GM23338 (cell line): ENCODE data around the gene ITPR2. TPM values are rescaled to one million over a fixed set of nuclear protein-coding genes. Genes with fewer than 3 reads are reported as not detected.

Source experiments
- ATAC-seq: fragments of 200-7000 bp; cut with Tn5 transposase; 3 replicates; pipeline ENCODE4 v1.9.1; 2020
- DNase-seq: peaks from one replicate; pipeline ENCODE4 v3.0.0-alpha.2; 2015; ENCODE audit warnings: low spot score
- H2AFZ ChIP-seq: fragments of 200-600 bp; sonication (generic); 2 replicates; pipeline ENCODE4 v1.8.0; 2016; ENCODE audit warnings: antibody characterized with exemption, mild to moderate bottlenecking, moderate library complexity
- H3F3A ChIP-seq: fragments of 200-600 bp; sonication (generic); replicated peaks from 2 replicates; pipeline ENCODE4 v1.8.0; 2017; ENCODE audit warnings: antibody characterized with exemption, mixed run types, low read depth
- H3K27ac ChIP-seq: fragments of 200-600 bp; sonication (generic); 2 replicates; pipeline ENCODE4 v1.6.1; 2016; ENCODE audit warnings: low read depth
- H3K27me3 ChIP-seq: fragments of 200-600 bp; sonication (generic); 2 replicates; pipeline ENCODE4 v1.8.0; 2016; ENCODE audit warnings: mild to moderate bottlenecking, mixed run types, moderate library complexity; ENCODE audit not compliant: insufficient read depth
- H3K36me3 ChIP-seq: fragments of 200-600 bp; sonication (generic); 2 replicates; pipeline ENCODE4 v1.8.0; 2016; ENCODE audit warnings: mild to moderate bottlenecking; ENCODE audit not compliant: insufficient read depth
- H3K4me1 ChIP-seq: fragments of 200-600 bp; sonication (generic); 2 replicates; pipeline ENCODE4 v1.8.0; 2016; ENCODE audit warnings: mild to moderate bottlenecking, moderate library complexity; ENCODE audit not compliant: insufficient read depth
- H3K4me2 ChIP-seq: fragments of 200-600 bp; sonication (generic); 2 replicates; pipeline ENCODE4 v1.7.1; 2017; ENCODE audit warnings: mixed run types
- H3K4me3 ChIP-seq: fragments of 200-600 bp; sonication (generic); 2 replicates; pipeline ENCODE4 v1.6.1; 2016; ENCODE audit warnings: mixed run types
- H3K79me2 ChIP-seq: fragments of 200-600 bp; sonication (generic); replicated peaks from 2 replicates; pipeline ENCODE4 v1.8.0; 2017; ENCODE audit warnings: mild to moderate bottlenecking; ENCODE audit not compliant: insufficient read depth
- H3K9me2 ChIP-seq: fragments of 200-600 bp; sonication (generic); 2 replicates; pipeline ENCODE4 v1.8.0; 2017; ENCODE audit not compliant: insufficient read depth
- H4K20me1 ChIP-seq: fragments of 200-600 bp; sonication (generic); replicated peaks from 2 replicates; pipeline ENCODE4 v1.8.0; 2017; ENCODE audit warnings: mild to moderate bottlenecking; ENCODE audit not compliant: insufficient read depth
- H3K27ac Mint-ChIP-seq: 2 replicates; pipeline ENCODE4 v1.8.0; 2020; ENCODE audit warnings: inconsistent platforms, mild to moderate bottlenecking, moderate library complexity, mixed read lengths
- H3K27me3 Mint-ChIP-seq: 3 replicates; pipeline ENCODE4 v1.8.0; 2022; ENCODE audit warnings: low read depth, mild to moderate bottlenecking, moderate library complexity, mixed read lengths, inconsistent platforms; ENCODE audit not compliant: insufficient read depth, poor library complexity
- H3K36me3 Mint-ChIP-seq: 3 replicates; pipeline ENCODE4 v1.8.0; 2021; ENCODE audit warnings: low read depth, mild to moderate bottlenecking, inconsistent platforms, moderate library complexity, mixed read lengths
- H3K4me1 Mint-ChIP-seq: 3 replicates; pipeline ENCODE4 v1.8.0; 2020; ENCODE audit warnings: mild to moderate bottlenecking, inconsistent platforms, mixed read lengths
- H3K4me3 Mint-ChIP-seq: 3 replicates; pipeline ENCODE4 v1.8.0; 2021; ENCODE audit warnings: moderate library complexity, mild to moderate bottlenecking, inconsistent platforms, mixed read lengths
- H3K9me3 Mint-ChIP-seq: 3 replicates; pipeline ENCODE4 v1.8.0; 2020; ENCODE audit warnings: moderate library complexity, mild to moderate bottlenecking, inconsistent platforms, mixed read lengths
- CTCF ChIP-seq, 2 experiments: fragments of 200-600 bp in 1 of 2; sonication (generic) in 1 of 2; conservative IDR thresholded peaks; 2 replicates each; pipeline versions ENCODE4 v1.5.1 to v1.6.1; 2016 to 2017; ENCODE audit warnings: antibody characterized with exemption in 2 of 2, low read depth in 2 of 2, mild to moderate bottlenecking in 2 of 2, moderate library complexity in 1 of 2
- ETS1 ChIP-seq: IDR thresholded peaks from 2 replicates; pipeline ENCODE4 v1.6.1; 2016; ENCODE audit warnings: antibody characterized with exemption
- EZH2phosphoT487 ChIP-seq: fragments of 200-600 bp; sonication (generic); IDR thresholded peaks from one replicate; pipeline ENCODE4 v1.8.1; 2018; ENCODE audit warnings: antibody characterized with exemption; ENCODE audit not compliant: unreplicated experiment
- JUNB ChIP-seq: IDR thresholded peaks from one replicate; pipeline ENCODE4 v1.6.1; 2016; ENCODE audit warnings: antibody characterized with exemption; ENCODE audit not compliant: unreplicated experiment
- ZNF114 ChIP-seq: fragments of 250-450 bp; sonication (Bioruptor Pico); IDR thresholded peaks from 2 replicates; pipeline ENCODE4 v1.5.0; 2020; ENCODE audit warnings: mild to moderate bottlenecking, moderate library complexity
- ZNF331 ChIP-seq: fragments of 250-450 bp; sonication (Bioruptor Pico); IDR thresholded peaks from 2 replicates; pipeline ENCODE4 v1.5.0; 2020; ENCODE audit warnings: low read depth, mild to moderate bottlenecking, moderate library complexity
- polyA plus RNA-seq: library from polyadenylated mRNA; unstranded; fragments of >200 nt; fragmentation: Nextera tagmentation; extraction: Ambion mirVana; gene quantifications from 2 replicates; pipeline ENCODE4 v1.2.1, GENCODE V29; 2016
- total RNA-seq: library from RNA; depleted of rRNA; stranded (reverse); fragments of >200 nt; shearing (Covaris generic); gene quantifications from 2 replicates; pipeline ENCODE4 v1.2.3, GENCODE V29; 2014
- TF ChIP-seq, protein P1 (sequence below): IDR thresholded peaks from one replicate; pipeline ENCODE4 v1.6.1; 2018; ENCODE audit warnings: antibody characterized with exemption; ENCODE audit not compliant: unreplicated experiment
- TF ChIP-seq, protein P2 (sequence below): fragments of 250-450 bp; sonication (Bioruptor Pico); IDR thresholded peaks from 2 replicates; pipeline ENCODE4 v1.5.0; 2020; ENCODE audit warnings: mild to moderate bottlenecking, moderate library complexity

ITPR2 gene
- total and polyA plus RNA-seq, 2 experiments from 2014 or later: 44.5 to 65.2 TPM

- TF ChIP-seq, protein P1, sequence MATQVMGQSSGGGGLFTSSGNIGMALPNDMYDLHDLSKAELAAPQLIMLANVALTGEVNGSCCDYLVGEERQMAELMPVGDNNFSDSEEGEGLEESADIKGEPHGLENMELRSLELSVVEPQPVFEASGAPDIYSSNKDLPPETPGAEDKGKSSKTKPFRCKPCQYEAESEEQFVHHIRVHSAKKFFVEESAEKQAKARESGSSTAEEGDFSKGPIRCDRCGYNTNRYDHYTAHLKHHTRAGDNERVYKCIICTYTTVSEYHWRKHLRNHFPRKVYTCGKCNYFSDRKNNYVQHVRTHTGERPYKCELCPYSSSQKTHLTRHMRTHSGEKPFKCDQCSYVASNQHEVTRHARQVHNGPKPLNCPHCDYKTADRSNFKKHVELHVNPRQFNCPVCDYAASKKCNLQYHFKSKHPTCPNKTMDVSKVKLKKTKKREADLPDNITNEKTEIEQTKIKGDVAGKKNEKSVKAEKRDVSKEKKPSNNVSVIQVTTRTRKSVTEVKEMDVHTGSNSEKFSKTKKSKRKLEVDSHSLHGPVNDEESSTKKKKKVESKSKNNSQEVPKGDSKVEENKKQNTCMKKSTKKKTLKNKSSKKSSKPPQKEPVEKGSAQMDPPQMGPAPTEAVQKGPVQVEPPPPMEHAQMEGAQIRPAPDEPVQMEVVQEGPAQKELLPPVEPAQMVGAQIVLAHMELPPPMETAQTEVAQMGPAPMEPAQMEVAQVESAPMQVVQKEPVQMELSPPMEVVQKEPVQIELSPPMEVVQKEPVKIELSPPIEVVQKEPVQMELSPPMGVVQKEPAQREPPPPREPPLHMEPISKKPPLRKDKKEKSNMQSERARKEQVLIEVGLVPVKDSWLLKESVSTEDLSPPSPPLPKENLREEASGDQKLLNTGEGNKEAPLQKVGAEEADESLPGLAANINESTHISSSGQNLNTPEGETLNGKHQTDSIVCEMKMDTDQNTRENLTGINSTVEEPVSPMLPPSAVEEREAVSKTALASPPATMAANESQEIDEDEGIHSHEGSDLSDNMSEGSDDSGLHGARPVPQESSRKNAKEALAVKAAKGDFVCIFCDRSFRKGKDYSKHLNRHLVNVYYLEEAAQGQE: no peak
- TF ChIP-seq ZNF114 (CRISPR knock-in tag) (no peak), ZNF331 (no peak)
These were observed 32.1 kb downstream of the ITPR2 start (continued) for GRCh38 chr12:26800858-26801257.

DNA sequence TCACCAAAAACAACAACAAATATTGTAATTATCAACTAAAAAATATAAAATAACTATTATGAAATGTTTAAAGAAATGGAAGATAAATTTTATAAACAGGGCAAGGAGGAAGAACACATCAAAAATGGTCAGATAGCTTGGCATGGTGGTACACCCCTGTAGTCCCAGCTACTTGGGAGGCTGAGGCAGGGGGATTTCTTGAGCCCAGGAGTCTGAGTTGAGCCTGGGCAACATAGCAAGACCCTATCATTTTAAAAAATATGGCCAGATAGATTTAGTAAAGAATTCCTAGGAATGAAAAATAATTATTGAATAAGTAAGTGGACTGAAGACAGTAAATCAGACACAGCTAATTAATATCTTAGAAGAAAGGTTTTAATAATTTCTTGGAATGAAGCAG lies 32.6 kb downstream of the ITPR2 start:
- H3K4me1 Mint-ChIP-seq: peaks cover 13% of the 10 kb centered on the region; the same call in 2 of the 3 replicates
- H3K27me3 ChIP-seq: no peaks in the 10 kb centered on the region
- H3K36me3 Mint-ChIP-seq: peaks cover 9% of the 10 kb centered on the region; the same call in 2 of the 3 replicates
- no peak overlapping the region for H2AFZ ChIP-seq
- peaks cover 2% of the 10 kb centered on the region for H3K27me3 Mint-ChIP-seq
- no peak for ATAC-seq
- peaks cover 74% of the 10 kb centered on the region for H3K79me2 ChIP-seq
- H3K27ac ChIP-seq: peak overlapping the region; percentile 1; the same call in 1 of the 2 replicates
- H3K4me1 ChIP-seq: 0 out of 2 replicates have a peak, but pooled peaks cover 6% of the 10 kb centered on the region
- H3K9me3 Mint-ChIP-seq: no peaks in the 10 kb centered on the region
- no peak overlapping the region for H3K27ac Mint-ChIP-seq
- H3K36me3 ChIP-seq: no peaks in the 10 kb centered on the region
- peaks cover 16% of the 10 kb centered on the region for H4K20me1 ChIP-seq
- H3K4me3 Mint-ChIP-seq: no peak overlapping the region
- no peak overlapping the region for H3K4me3 ChIP-seq
- H3K9me2 ChIP-seq: no peaks in the 10 kb centered on the region
- no peak overlapping the region for H3K4me2 ChIP-seq
- H3F3A ChIP-seq: no peaks in the 10 kb centered on the region
- DNase-seq: no peak
- TF ChIP-seq ETS1: no peak
- no peak for TF ChIP-seq ZNF331
- TF ChIP-seq CTCF (conservative IDR thresholded peaks at IDR 0.05; ENCODE audit: low read depth in 2 of 2): no peak
- TF ChIP-seq EZH2phosphoT487: no peak
- no peak for TF ChIP-seq JUNB
- TF ChIP-seq, protein P1: no peak
- no peak for TF ChIP-seq ZNF114 (CRISPR knock-in tag)
- TF ChIP-seq, protein P2, sequence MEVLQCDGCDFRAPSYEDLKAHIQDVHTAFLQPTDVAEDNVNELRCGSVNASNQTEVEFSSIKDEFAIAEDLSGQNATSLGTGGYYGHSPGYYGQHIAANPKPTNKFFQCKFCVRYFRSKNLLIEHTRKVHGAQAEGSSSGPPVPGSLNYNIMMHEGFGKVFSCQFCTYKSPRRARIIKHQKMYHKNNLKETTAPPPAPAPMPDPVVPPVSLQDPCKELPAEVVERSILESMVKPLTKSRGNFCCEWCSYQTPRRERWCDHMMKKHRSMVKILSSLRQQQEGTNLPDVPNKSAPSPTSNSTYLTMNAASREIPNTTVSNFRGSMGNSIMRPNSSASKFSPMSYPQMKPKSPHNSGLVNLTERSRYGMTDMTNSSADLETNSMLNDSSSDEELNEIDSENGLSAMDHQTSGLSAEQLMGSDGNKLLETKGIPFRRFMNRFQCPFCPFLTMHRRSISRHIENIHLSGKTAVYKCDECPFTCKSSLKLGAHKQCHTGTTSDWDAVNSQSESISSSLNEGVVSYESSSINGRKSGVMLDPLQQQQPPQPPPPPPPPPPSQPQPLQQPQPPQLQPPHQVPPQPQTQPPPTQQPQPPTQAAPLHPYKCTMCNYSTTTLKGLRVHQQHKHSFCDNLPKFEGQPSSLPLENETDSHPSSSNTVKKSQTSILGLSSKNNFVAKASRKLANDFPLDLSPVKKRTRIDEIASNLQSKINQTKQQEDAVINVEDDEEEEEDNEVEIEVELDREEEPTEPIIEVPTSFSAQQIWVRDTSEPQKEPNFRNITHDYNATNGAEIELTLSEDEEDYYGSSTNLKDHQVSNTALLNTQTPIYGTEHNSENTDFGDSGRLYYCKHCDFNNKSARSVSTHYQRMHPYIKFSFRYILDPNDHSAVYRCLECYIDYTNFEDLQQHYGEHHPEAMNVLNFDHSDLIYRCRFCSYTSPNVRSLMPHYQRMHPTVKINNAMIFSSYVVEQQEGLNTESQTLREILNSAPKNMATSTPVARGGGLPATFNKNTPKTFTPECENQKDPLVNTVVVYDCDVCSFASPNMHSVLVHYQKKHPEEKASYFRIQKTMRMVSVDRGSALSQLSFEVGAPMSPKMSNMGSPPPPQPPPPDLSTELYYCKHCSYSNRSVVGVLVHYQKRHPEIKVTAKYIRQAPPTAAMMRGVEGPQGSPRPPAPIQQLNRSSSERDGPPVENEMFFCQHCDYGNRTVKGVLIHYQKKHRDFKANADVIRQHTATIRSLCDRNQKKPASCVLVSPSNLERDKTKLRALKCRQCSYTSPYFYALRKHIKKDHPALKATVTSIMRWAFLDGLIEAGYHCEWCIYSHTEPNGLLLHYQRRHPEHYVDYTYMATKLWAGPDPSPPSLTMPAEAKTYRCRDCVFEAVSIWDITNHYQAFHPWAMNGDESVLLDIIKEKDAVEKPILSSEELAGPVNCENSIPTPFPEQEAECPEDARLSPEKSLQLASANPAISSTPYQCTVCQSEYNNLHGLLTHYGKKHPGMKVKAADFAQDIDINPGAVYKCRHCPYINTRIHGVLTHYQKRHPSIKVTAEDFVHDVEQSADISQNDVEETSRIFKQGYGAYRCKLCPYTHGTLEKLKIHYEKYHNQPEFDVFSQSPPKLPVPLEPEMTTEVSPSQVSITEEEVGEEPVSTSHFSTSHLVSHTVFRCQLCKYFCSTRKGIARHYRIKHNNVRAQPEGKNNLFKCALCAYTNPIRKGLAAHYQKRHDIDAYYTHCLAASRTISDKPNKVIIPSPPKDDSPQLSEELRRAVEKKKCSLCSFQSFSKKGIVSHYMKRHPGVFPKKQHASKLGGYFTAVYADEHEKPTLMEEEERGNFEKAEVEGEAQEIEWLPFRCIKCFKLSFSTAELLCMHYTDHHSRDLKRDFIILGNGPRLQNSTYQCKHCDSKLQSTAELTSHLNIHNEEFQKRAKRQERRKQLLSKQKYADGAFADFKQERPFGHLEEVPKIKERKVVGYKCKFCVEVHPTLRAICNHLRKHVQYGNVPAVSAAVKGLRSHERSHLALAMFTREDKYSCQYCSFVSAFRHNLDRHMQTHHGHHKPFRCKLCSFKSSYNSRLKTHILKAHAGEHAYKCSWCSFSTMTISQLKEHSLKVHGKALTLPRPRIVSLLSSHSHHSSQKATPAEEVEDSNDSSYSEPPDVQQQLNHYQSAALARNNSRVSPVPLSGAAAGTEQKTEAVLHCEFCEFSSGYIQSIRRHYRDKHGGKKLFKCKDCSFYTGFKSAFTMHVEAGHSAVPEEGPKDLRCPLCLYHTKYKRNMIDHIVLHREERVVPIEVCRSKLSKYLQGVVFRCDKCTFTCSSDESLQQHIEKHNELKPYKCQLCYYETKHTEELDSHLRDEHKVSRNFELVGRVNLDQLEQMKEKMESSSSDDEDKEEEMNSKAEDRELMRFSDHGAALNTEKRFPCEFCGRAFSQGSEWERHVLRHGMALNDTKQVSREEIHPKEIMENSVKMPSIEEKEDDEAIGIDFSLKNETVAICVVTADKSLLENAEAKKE (CRISPR knock-in tag): no peak
